ENCODE data around the gene RTP4. TPM values are rescaled to one million over a fixed set of nuclear protein-coding genes. Genes with fewer than 3 reads are reported as not detected.
"Not testable (repeated sequence)": the region's sequence is repeated elsewhere in the genome, so short reads cannot be mapped to it uniquely, and the experiment has no call there.

The RTP4 gene
- polyA plus RNA-seq, 1 donor (not counting 4 experiments of a cell fraction or from before 2014, with no cell fraction given), result 0.38 TPM

GRCh38 chr3:187406927-187407326, 38.7 kb downstream of the RTP4 start:
- TF ChIP-seq EZH2 (IDR thresholded peaks at IDR 0.05; ENCODE audit: low read length), result no peak
- TF ChIP-seq CTCF (optimal IDR thresholded peaks at IDR 0.05 in 1 of 3, IDR thresholded peaks at IDR 0.05 in 1 of 3, conservative IDR thresholded peaks at IDR 0.05 in 1 of 3; ENCODE audit: extremely low read depth in 1 of 3, insufficient read depth in 2 of 3, low read length in 3 of 3), result no peak
- no peaks in the 10 kb centered on the region for H3K9me3 ChIP-seq (ENCODE audit: control insufficient read depth, low read depth, low read length)
- H3K36me3 ChIP-seq (ENCODE audit: control insufficient read depth in 2 of 2, extremely low read depth in 1 of 2, insufficient read depth in 2 of 2, low read length in 2 of 2), result no peaks in the 10 kb centered on the region
- H3K4me3 ChIP-seq (ENCODE audit: control insufficient read depth in 2 of 3, extremely low read depth in 1 of 3, insufficient read depth in 2 of 3, low read depth in 1 of 3, low read length in 3 of 3), result no peak overlapping the region
- no peaks in the 10 kb centered on the region for H3K79me2 ChIP-seq (ENCODE audit: control insufficient read depth, insufficient read depth, low read length)
- peaks cover 10% of the 10 kb centered on the region for H3K4me1 ChIP-seq (ENCODE audit: control insufficient read depth, extremely low read depth, insufficient read depth, low read length)
- no peak for DNase-seq (ENCODE audit: low read depth, low spot score)
- no peak overlapping the region for H3K27ac ChIP-seq (ENCODE audit: control insufficient read depth, insufficient read depth, low read length)
- no peak overlapping the region for H2AFZ ChIP-seq (ENCODE audit: control insufficient read depth, low read length)
- no peak overlapping the region for H3K9ac ChIP-seq (ENCODE audit: control insufficient read depth, extremely low read depth, insufficient read depth, low read length)
- FAIRE-seq, result no peak
- no peaks in the 10 kb centered on the region for H3K9me1 ChIP-seq (ENCODE audit: control insufficient read depth, extremely low read depth, insufficient read depth, low read length)
- H4K20me1 ChIP-seq (ENCODE audit: control insufficient read depth, extremely low read depth, insufficient read depth, low read length), result no peaks in the 10 kb centered on the region
- H3K27me3 ChIP-seq (ENCODE audit: control insufficient read depth, extremely low read depth, insufficient read depth, low read length), result no peaks in the 10 kb centered on the region
- H3K4me2 ChIP-seq (ENCODE audit: control insufficient read depth, extremely low read depth, insufficient read depth, low read depth, low read length), result no peak overlapping the region
- dilution Hi-C loops (cut with MboI; ENCODE audit: extremely low pct_ligation_motif_present, low sequenced_read_pairs), result no loop called here

DNA sequence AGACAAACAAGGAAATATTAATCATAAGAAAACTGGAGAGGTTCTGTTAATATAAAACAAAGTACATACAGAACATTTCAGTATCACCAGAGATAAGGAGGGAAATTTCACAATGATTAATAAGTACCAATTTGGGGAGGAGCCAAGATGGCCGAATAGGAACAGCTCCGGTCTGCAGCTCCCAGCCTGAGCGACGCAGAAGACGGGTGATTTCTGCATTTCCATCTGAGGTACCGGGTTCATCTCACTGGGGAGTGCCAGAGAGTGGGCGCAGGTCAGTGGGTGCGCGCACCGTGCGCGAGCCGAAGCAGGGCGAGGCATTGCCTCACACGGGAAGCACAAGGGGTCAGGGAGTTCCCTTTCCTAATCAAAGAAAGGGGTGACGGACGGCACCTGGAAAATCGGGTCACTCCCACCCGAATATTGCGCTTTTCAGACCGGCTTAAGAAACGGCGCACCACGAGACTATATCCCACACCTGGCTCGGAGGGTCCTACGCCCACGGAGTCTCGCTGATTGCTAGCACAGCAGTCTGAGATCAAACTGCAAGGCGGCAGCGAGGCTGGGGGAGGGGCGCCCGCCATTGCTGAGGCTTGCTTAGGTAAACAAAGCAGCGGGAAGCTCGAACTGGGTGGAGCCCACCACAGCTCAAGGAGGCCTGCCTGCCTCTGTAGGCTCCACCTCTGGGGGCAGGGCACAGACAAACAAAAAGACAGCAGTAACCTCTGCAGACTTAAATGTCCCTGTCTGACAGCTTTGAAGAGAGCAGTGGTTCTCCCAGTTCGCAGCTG, 44.0 kb downstream of the RTP4 start:
- H3K4me3 ChIP-seq (ENCODE audit: control insufficient read depth in 2 of 3, extremely low read depth in 1 of 3, insufficient read depth in 2 of 3, low read depth in 1 of 3, low read length in 3 of 3); H3K4me1 ChIP-seq (ENCODE audit: control insufficient read depth, extremely low read depth, insufficient read depth, low read length); H3K27me3 ChIP-seq (ENCODE audit: control insufficient read depth, extremely low read depth, insufficient read depth, low read length); H3K9me3 ChIP-seq (ENCODE audit: control insufficient read depth, low read depth, low read length); dilution Hi-C loops (cut with MboI; ENCODE audit: extremely low pct_ligation_motif_present, low sequenced_read_pairs); H3K79me2 ChIP-seq (ENCODE audit: control insufficient read depth, insufficient read depth, low read length); H3K4me2 ChIP-seq (ENCODE audit: control insufficient read depth, extremely low read depth, insufficient read depth, low read depth, low read length); DNase-seq (ENCODE audit: low read depth, low spot score); H3K36me3 ChIP-seq (ENCODE audit: control insufficient read depth in 2 of 2, extremely low read depth in 1 of 2, insufficient read depth in 2 of 2, low read length in 2 of 2); H3K27ac ChIP-seq (ENCODE audit: control insufficient read depth, insufficient read depth, low read length); H3K9me1 ChIP-seq (ENCODE audit: control insufficient read depth, extremely low read depth, insufficient read depth, low read length); H2AFZ ChIP-seq (ENCODE audit: control insufficient read depth, low read length); H4K20me1 ChIP-seq (ENCODE audit: control insufficient read depth, extremely low read depth, insufficient read depth, low read length); H3K9ac ChIP-seq (ENCODE audit: control insufficient read depth, extremely low read depth, insufficient read depth, low read length); FAIRE-seq: not testable (repeated sequence)

Other genes with a start within 250 kb of the RTP4 start
- gene RPL39L, start 228.9 kb upstream of the RTP4 start, polyA plus RNA-seq, result 10.3 to 20.0 TPM (median 10.9 TPM) in 3 replicates
- not detected in 3 replicates for gene RTP1, start 170.9 kb upstream of the RTP4 start, polyA plus RNA-seq
- gene MASP1, start 76.6 kb upstream of the RTP4 start, polyA plus RNA-seq, result not detected in 3 replicates

Data from keratinocyte (primary cell).